GM23248 (cell line): ENCODE measurements around the gene GIMD1. TPM values are rescaled to one million over a fixed set of nuclear protein-coding genes. Genes with fewer than 3 reads are reported as not detected.
A peak's percentile ranks its signal among the peaks of the same experiment; 100 is the strongest.

Experiments
- DNase-seq: peaks from one replicate; pipeline ENCODE4 v3.0.0-alpha.2; 2015
- H2AFZ ChIP-seq: fragments of 200-600 bp; sonication (generic); 2 replicates; pipeline ENCODE4 v1.6.1; 2016; ENCODE audit warnings: antibody characterized with exemption
- H3F3A ChIP-seq: fragments of 200-600 bp; sonication (generic); 2 replicates; pipeline ENCODE4 v1.6.1; 2016; ENCODE audit warnings: mild to moderate bottlenecking, antibody characterized with exemption, mixed run types; ENCODE audit not compliant: insufficient read depth
- H3K27ac ChIP-seq: fragments of 200-600 bp; sonication (generic); 2 replicates; pipeline ENCODE4 v1.5.1; 2016; ENCODE audit warnings: mild to moderate bottlenecking
- H3K27me3 ChIP-seq: fragments of 200-600 bp; sonication (generic); replicated peaks from 2 replicates; pipeline ENCODE4 v1.6.1; 2016; ENCODE audit warnings: mild to moderate bottlenecking; ENCODE audit not compliant: insufficient read depth
- H3K36me3 ChIP-seq: fragments of 200-600 bp; sonication (generic); 2 replicates; pipeline ENCODE4 v1.6.1; 2016; ENCODE audit warnings: low read depth, mild to moderate bottlenecking
- H3K4me1 ChIP-seq: fragments of 200-600 bp; sonication (generic); 2 replicates; pipeline ENCODE4 v1.6.1; 2016; ENCODE audit warnings: mild to moderate bottlenecking; ENCODE audit not compliant: insufficient read depth
- H3K4me2 ChIP-seq: fragments of 200-600 bp; sonication (generic); one replicate; pipeline ENCODE4 v1.6.1; 2016; ENCODE audit warnings: mild to moderate bottlenecking; ENCODE audit not compliant: unreplicated experiment
- H3K4me3 ChIP-seq: fragments of 200-600 bp; sonication (generic); 2 replicates; pipeline ENCODE4 v1.5.1; 2016; ENCODE audit warnings: mild to moderate bottlenecking
- H3K79me2 ChIP-seq: fragments of 200-600 bp; sonication (generic); 2 replicates; pipeline ENCODE4 v1.6.1; 2016; ENCODE audit warnings: mild to moderate bottlenecking; ENCODE audit not compliant: insufficient read depth
- H3K9ac ChIP-seq: fragments of 200-600 bp; sonication (generic); 2 replicates; pipeline ENCODE4 v1.6.1; 2016; ENCODE audit warnings: mild to moderate bottlenecking
- H3K9me2 ChIP-seq: fragments of 200-600 bp; sonication (generic); 2 replicates; pipeline ENCODE4 v1.6.1; 2016; ENCODE audit warnings: mixed run types, mild to moderate bottlenecking, moderate library complexity; ENCODE audit not compliant: insufficient read depth
- H3K9me3 ChIP-seq: fragments of 200-600 bp; sonication (generic); one replicate; pipeline ENCODE4 v1.6.1; 2017; ENCODE audit warnings: low read depth
- H4K20me1 ChIP-seq: fragments of 200-600 bp; sonication (generic); 2 replicates; pipeline ENCODE4 v1.6.0; 2016; ENCODE audit not compliant: insufficient read depth
- EZH2 ChIP-seq: fragments of 200-600 bp; sonication (generic); IDR thresholded peaks from 2 replicates; pipeline ENCODE4 v1.6.1; 2018; ENCODE audit warnings: antibody characterized with exemption, mild to moderate bottlenecking; ENCODE audit not compliant: insufficient read depth, poor library complexity, severe bottlenecking
- EZH2phosphoT487 ChIP-seq: fragments of 200-600 bp; sonication (generic); IDR thresholded peaks from 2 replicates; pipeline ENCODE4 v1.6.1; 2018; ENCODE audit warnings: antibody characterized with exemption, moderate library complexity, mild to moderate bottlenecking, low read depth; ENCODE audit not compliant: insufficient read depth
- WGBS, 2 experiments: methylation state at CpG; one replicate each; pipeline ENCODE4 v1.1.6; 2015 to 2017; ENCODE audit warnings: low lambda C conversion rate in 2 of 2, low coverage in 1 of 2; ENCODE audit errors: missing lambda C conversion rate in 2 of 2; 5-methylcytosine and 5-hydroxymethylcytosine counted together
- in situ Hi-C: fragments of 300-500 bp; cut with MboI; formaldehyde crosslinking; loops from 2 replicates; pipeline ENCODE4 v1.15.0; 2020
- polyA plus RNA-seq: library from polyadenylated mRNA; unstranded; fragments of >200 nt; fragmentation: Nextera tagmentation; extraction: Ambion mirVana; gene quantifications from 2 replicates; pipeline ENCODE4 v1.2.1, GENCODE V29; 2016
- total RNA-seq: library from RNA; depleted of rRNA; stranded (reverse); fragments of >200 nt; shearing (Covaris generic); gene quantifications from 2 replicates; pipeline ENCODE4 v1.2.3, GENCODE V29; 2014; rRNA removed

GIMD1 gene
- total and polyA plus RNA-seq, 2 experiments from 2014 or later: not detected

GRCh38 chr4:106314960-106315359, 53.6 kb downstream of the GIMD1 start:
- Histone ChIP-seq H3K9ac (peak overlapping the region; percentile 96), H3K79me2 (peaks cover 92% of the 10 kb centered on the region), H3K4me2 (peak overlapping the region; percentile 93), H3K4me3 (peak overlapping the region; percentile 93), H3K36me3 (no peaks in the 10 kb centered on the region), H3F3A (peaks cover 26% of the 10 kb centered on the region), H4K20me1 (no peaks in the 10 kb centered on the region), H2AFZ (peak overlapping the region; percentile 83), H3K27ac (peak overlapping the region; percentile 94), H3K4me1 (peaks cover 73% of the 10 kb centered on the region), H3K9me2 (no peaks in the 10 kb centered on the region), H3K27me3 (no peaks in the 10 kb centered on the region), H3K9me3 (no peaks in the 10 kb centered on the region)
- TF ChIP-seq EZH2phosphoT487 (no peak), EZH2 (no peak)
- in situ Hi-C loops: no loop called here
- no peak for DNase-seq
- 43 to 46% methylated on average over 6 of the region's 6 CpGs for whole genome bisulfite sequencing, 2 experiments

GRCh38 chr4:106312997-106313522, 55.5 kb downstream of the GIMD1 start:
- Histone ChIP-seq H4K20me1 (no peaks in the 10 kb centered on the region), H3K9me3 (no peaks in the 10 kb centered on the region), H3K36me3 (0 out of 2 replicates have a peak, but pooled peaks cover 3% of the 10 kb centered on the region), H3K9ac (peak overlapping the region; percentile 19), H3K27me3 (no peaks in the 10 kb centered on the region), H3K27ac (peak overlapping the region; percentile 74), H3K9me2 (no peaks in the 10 kb centered on the region), H3K4me3 (peak overlapping the region; percentile 49), H2AFZ (no peak overlapping the region), H3K4me1 (peaks cover 56% of the 10 kb centered on the region), H3K79me2 (peaks cover 92% of the 10 kb centered on the region), H3F3A (peaks cover 26% of the 10 kb centered on the region), H3K4me2 (peak overlapping the region; percentile 72)
- TF ChIP-seq EZH2 (no peak), EZH2phosphoT487 (no peak)
- in situ Hi-C loops: no loop called here
- DNase-seq: no peak
- WGBS, 2 experiments: 53 to 63% methylated on average over 3 of the region's 3 CpGs

- peaks cover 50% of the 10 kb centered on the region for H3K4me1 ChIP-seq
- WGBS, 2 experiments: 3 to 8% methylated on average over 1 of the region's 1 CpG
- TF ChIP-seq EZH2: no peak
- no peak for TF ChIP-seq EZH2phosphoT487
- in situ Hi-C loops: no loop called here
- no peaks in the 10 kb centered on the region for H3K27me3 ChIP-seq
- H4K20me1 ChIP-seq: no peaks in the 10 kb centered on the region
- peak overlapping the region; percentile 49 for H3K4me3 ChIP-seq
- H3K4me2 ChIP-seq: peak overlapping the region; percentile 72
- no peak overlapping the region for H2AFZ ChIP-seq
- H3K79me2 ChIP-seq: peaks cover 92% of the 10 kb centered on the region
- H3K9ac ChIP-seq: peak overlapping the region; percentile 27
- H3F3A ChIP-seq: peaks cover 26% of the 10 kb centered on the region
- peak overlapping the region; percentile 74 for H3K27ac ChIP-seq
- peak; percentile 84 for DNase-seq
- no peaks in the 10 kb centered on the region for H3K9me3 ChIP-seq
- peaks cover 9% of the 10 kb centered on the region for H3K36me3 ChIP-seq
- H3K9me2 ChIP-seq: no peaks in the 10 kb centered on the region
These were observed 56.2 kb downstream of the GIMD1 start for GRCh38 chr4:106312377-106312776.

Other genes with a start within 250 kb of the GIMD1 start
- gene TBCK, start 52.6 kb downstream of the GIMD1 start, total RNA-seq: 38.2 and 45.8 TPM in 2 replicates
- 29.2 and 35.2 TPM in 2 replicates for gene TBCK, start 52.6 kb downstream of the GIMD1 start, polyA plus RNA-seq
- 45.5 and 45.9 TPM in 2 replicates for gene AIMP1, start 52.2 kb downstream of the GIMD1 start, total RNA-seq
- gene AIMP1, start 52.2 kb downstream of the GIMD1 start, polyA plus RNA-seq: 101 and 103 TPM in 2 replicates